Hair follicle dermal papilla cell (primary cell): ENCODE data around the gene MYLK4. TPM values are rescaled to one million over a fixed set of nuclear protein-coding genes. Genes with fewer than 3 reads are reported as not detected.

Experiments
- total RNA-seq: library from RNA; depleted of rRNA; stranded (reverse); fragments of >200 nt; gene quantifications from 2 replicates; pipeline ENCODE4 v1.2.3, GENCODE V29; 2012

Gene MYLK4
- total RNA-seq = 0.81 and 0.85 TPM in 2 replicates

DNA sequence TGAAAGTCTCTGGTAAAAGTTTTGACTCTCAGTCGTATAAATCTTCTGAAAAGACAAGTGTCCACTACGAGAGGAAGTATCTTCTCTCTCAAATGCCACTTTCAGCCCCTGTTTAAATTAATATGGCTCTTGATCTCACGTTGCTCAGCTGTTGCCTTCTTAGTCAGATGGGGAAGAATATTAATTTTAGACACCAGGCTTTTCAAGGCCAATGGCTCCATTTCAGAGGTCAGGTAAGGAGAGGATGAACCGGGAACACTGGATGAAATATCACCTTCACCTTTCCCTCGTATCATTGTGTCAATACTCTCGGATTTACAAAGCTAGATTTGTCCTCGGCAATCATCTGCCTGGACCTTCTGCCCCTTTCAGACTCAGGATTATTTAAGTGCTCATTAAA is at the start of gene MYLK4:
MYLK4 (minus strand) TSS at position 91 of the 400 bp plus-strand sequence. CDS start 1,628 bp downstream, outside the sequence.

DNA sequence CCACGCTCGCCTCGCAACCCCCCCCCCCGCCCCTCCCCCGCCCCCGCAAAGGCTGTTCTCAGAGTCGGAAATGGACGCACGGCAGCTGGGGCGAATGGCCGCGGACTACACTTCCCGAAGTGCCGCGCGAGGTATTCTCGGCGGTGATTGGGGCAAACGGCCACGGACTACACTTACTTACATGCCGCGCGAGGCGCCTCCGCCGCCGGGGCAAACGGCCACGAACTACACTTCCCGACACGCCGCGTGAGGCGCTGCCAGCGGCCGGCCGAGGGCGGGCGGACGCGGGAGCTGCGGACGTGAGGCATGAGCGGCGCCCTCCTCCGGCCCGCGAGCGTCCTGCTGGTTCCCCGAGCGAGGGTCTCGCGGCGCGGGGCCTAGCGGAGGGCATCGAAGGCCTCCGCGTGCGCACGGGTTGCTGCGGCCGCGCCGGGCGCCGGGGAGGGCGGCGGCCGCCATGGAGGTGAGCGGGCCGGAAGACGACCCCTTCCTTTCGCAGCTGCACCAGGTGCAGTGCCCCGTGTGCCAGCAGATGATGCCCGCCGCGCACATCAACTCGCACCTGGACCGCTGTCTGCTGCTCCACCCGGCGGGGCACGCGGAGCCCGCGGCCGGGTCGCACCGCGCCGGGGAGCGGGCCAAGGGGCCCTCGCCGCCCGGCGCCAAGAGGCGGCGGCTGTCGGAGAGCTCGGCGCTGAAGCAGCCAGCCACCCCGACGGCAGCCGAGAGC is 14.6 kb upstream of the MYLK4 start, which contains the start of gene WRNIP1:
WRNIP1 (plus strand) TSS at position 228 of the 730 bp plus-strand sequence; CDS start at position 458, 230 bp downstream.

Other genes starting within 250 kb of the MYLK4 start
- 36.7 and 38.6 TPM in 2 replicates for gene WRNIP1, start 14.5 kb upstream of the MYLK4 start, total RNA-seq
- gene SERPINB1, start 90.9 kb upstream of the MYLK4 start, total RNA-seq = 20.8 and 25.4 TPM in 2 replicates
- 5.5 and 7.6 TPM in 2 replicates for gene SERPINB9, start 152.4 kb upstream of the MYLK4 start, total RNA-seq
- gene SERPINB6, start 220.6 kb upstream of the MYLK4 start, total RNA-seq = 81.9 and 98.2 TPM in 2 replicates
- gene NQO2, start 249.0 kb upstream of the MYLK4 start, total RNA-seq = 42.4 and 43.5 TPM in 2 replicates